COLO668 (cell line): ENCODE data around the gene FCRL2.

ENCODE experiments used
- DNase-seq: peaks from one replicate; lab custom pipeline; 2025; ENCODE audit not compliant: unreplicated experiment; lab: John Stamatoyannopoulos, UW

FCRL2 gene

GRCh38 chr1:157776971-157777391 lies at the start of gene FCRL2:
FCRL2 (minus strand) TSS chr1:157777132; CDS start chr1:157777073, 59 bp downstream.
- no peak for DNase-seq

- DNase-seq, result no peak
These were observed 43.4 kb upstream of the FCRL2 start for GRCh38 chr1:157820299-157820698.

GRCh38 chr1:157819896-157820295 lies 43.0 kb upstream of the FCRL2 start, which contains the start of gene FCRL1:
FCRL1 (minus strand) TSS chr1:157820120; CDS start chr1:157820037, 83 bp downstream.
- DNase-seq, result no peak

GRCh38 chr1:157819215-157819614 lies 42.3 kb upstream of the FCRL2 start:
- no peak for DNase-seq

GRCh38 chr1:157813269-157813668 lies 36.3 kb upstream of the FCRL2 start:
- DNase-seq, result no peak

- no peak for DNase-seq
These were observed 29.7 kb upstream of the FCRL2 start for GRCh38 chr1:157806431-157807149.

- DNase-seq, result no peak
These were observed 26.9 kb upstream of the FCRL2 start for GRCh38 chr1:157803851-157804250.

GRCh38 chr1:157799996-157800395 lies 23.1 kb upstream of the FCRL2 start:
- DNase-seq, result no peak

GRCh38 chr1:157798211-157798610 lies 21.3 kb upstream of the FCRL2 start:
- no peak for DNase-seq

- no peak for DNase-seq
These were observed 8.3 kb upstream of the FCRL2 start for GRCh38 chr1:157785248-157785647.

- DNase-seq, result no peak
These were observed 7.9 kb upstream of the FCRL2 start for GRCh38 chr1:157784801-157785200.

GRCh38 chr1:157782931-157783330 lies 6.0 kb upstream of the FCRL2 start:
- DNase-seq, result no peak

GRCh38 chr1:157781048-157781447 lies 4.1 kb upstream of the FCRL2 start:
- DNase-seq, result no peak

GRCh38 chr1:157775101-157775870 lies 1.6 kb downstream of the FCRL2 start:
- no peak for DNase-seq

- no peak for DNase-seq
These were observed 2.5 kb downstream of the FCRL2 start for GRCh38 chr1:157774412-157774811.

- DNase-seq, result no peak
These were observed 3.2 kb downstream of the FCRL2 start for GRCh38 chr1:157773493-157774350.

GRCh38 chr1:157771661-157772425 lies 5.1 kb downstream of the FCRL2 start:
- no peak for DNase-seq

GRCh38 chr1:157770442-157771043 lies 6.4 kb downstream of the FCRL2 start:
- no peak for DNase-seq

- DNase-seq, result no peak
These were observed 10.1 kb downstream of the FCRL2 start for GRCh38 chr1:157766792-157767191.

- no peak for DNase-seq
These were observed 18.9 kb downstream of the FCRL2 start for GRCh38 chr1:157758018-157758417.
